Measurements from ENCODE around the gene LHX8.

DNA sequence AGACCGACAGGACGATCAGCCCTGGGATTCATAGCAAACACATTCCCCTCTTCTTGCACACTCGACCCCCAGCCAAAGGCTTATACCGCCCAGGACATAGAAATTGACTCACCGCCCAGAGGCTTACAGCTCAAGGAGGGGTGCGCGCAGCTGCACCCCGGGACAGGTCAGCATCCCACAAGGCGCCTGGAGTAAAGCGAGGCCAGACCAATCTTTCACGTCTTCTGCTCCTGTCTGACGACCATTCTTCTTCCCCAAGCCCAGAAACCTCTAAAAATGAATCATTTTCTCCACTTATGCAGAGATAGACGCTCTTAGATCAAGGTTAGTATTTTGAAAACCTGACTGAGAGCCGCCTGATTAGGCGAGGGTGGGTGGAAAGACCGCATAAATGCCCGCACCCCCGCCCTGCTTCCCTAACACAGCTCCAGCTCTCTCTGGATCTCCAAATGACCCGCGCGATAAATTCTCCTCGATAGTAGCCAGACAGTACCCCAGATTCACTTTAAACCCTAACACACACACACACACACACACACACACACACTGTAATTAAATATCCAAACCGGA, 1.9 kb upstream of the LHX8 start:
- TF ChIP-seq EZH2 (IDR thresholded peaks at IDR 0.05; ENCODE audit: borderline replicate concordance, low read depth, low read length, severe bottlenecking) (peak; percentile 90), CTCF (IDR thresholded peaks at IDR 0.05; ENCODE audit: extremely low read depth in 1 of 2, insufficient read depth in 1 of 2, low read depth in 1 of 2, low read length in 2 of 2) (no peak), POLR2AphosphoS5 (IDR thresholded peaks at IDR 0.05; ENCODE audit: insufficient read depth, low read depth, low read length) (no peak), MYC (IDR thresholded peaks at IDR 0.05; ENCODE audit: low read depth, low read length) (no peak), POLR2A (IDR thresholded peaks at IDR 0.05; ENCODE audit: low read depth, low read length) (no peak), MAX (IDR thresholded peaks at IDR 0.05; ENCODE audit: insufficient read depth, insufficient read length) (no peak)
